GM19372 (cell line): ENCODE measurements around the gene EFNB2.

Experiments
- ATAC-seq: cut with Tn5 transposase; IDR thresholded peaks from one replicate; pipeline ENCODE4 v1.9.1; 2021; ENCODE audit warnings: mild to moderate bottlenecking, low read depth, moderate library complexity; ENCODE audit not compliant: unreplicated experiment

The EFNB2 gene

GRCh38 chr13:106505295-106505694 lies 30.2 kb downstream of the EFNB2 start:
- ATAC-seq, result no peak

GRCh38 chr13:106503730-106504453 lies 31.6 kb downstream of the EFNB2 start:
- no peak for ATAC-seq

GRCh38 chr13:106503272-106503671 lies 32.2 kb downstream of the EFNB2 start:
- no peak for ATAC-seq

- ATAC-seq, result no peak
Observed at GRCh38 chr13:106500445-106500844, 35.0 kb downstream of the EFNB2 start.

- no peak for ATAC-seq
Observed at GRCh38 chr13:106499896-106500295, 35.6 kb downstream of the EFNB2 start.

- ATAC-seq, result no peak
Observed at GRCh38 chr13:106499113-106499512, 36.3 kb downstream of the EFNB2 start.

- no peak for ATAC-seq
Observed at GRCh38 chr13:106498571-106498970, 36.9 kb downstream of the EFNB2 start.

GRCh38 chr13:106498158-106498557 lies 37.3 kb downstream of the EFNB2 start:
- no peak for ATAC-seq

- no peak for ATAC-seq
Observed at GRCh38 chr13:106497079-106497478, 38.4 kb downstream of the EFNB2 start.

- no peak for ATAC-seq
Observed at GRCh38 chr13:106496072-106496997, 39.1 kb downstream of the EFNB2 start.

- no peak for ATAC-seq
Observed at GRCh38 chr13:106494936-106495335, 40.5 kb downstream of the EFNB2 start.

- no peak for ATAC-seq
Observed at GRCh38 chr13:106494506-106494905, 41.0 kb downstream of the EFNB2 start.

- peak; percentile 76 for ATAC-seq
Observed at GRCh38 chr13:106493533-106494220, 41.8 kb downstream of the EFNB2 start.

GRCh38 chr13:106492588-106493475 lies 42.6 kb downstream of the EFNB2 start:
- ATAC-seq, result no peak

GRCh38 chr13:106491928-106492587 lies 43.4 kb downstream of the EFNB2 start:
- no peak for ATAC-seq

- ATAC-seq, result no peak
Observed at GRCh38 chr13:106491463-106491862, 44.0 kb downstream of the EFNB2 start.

GRCh38 chr13:106490569-106491321 lies 44.7 kb downstream of the EFNB2 start:
- peak; percentile 41 for ATAC-seq

GRCh38 chr13:106489849-106490568 lies 45.5 kb downstream of the EFNB2 start:
- ATAC-seq, result no peak
